Cardiac fibroblast (primary cell): ENCODE measurements around the gene NAE1.

Experiments used
- DNase-seq, 2 donors: peaks; one replicate each; pipeline versions ENCODE4 v3.0.0 to v3.0.0-alpha.2; 2010; ENCODE audit warnings: low read depth in 2 of 2
- H3K4me3 ChIP-seq, 2 donors: replicated peaks in 1 of 2; 1 replicate in 1 of 2; 2 replicates in 1 of 2; pipeline ENCODE4 v1.5.1; 2011; ENCODE audit warnings: low read depth in 2 of 2, low read length in 2 of 2, mild to moderate bottlenecking in 2 of 2, moderate library complexity in 1 of 2
- CTCF ChIP-seq: IDR thresholded peaks from one replicate; pipeline ENCODE4 v1.5.1; 2011; ENCODE audit warnings: low read depth, mild to moderate bottlenecking, low read length, inconsistent platforms

The NAE1 gene

GRCh38 chr16:66834746-66835145 lies 4.0 kb upstream of the NAE1 start:
- no peak for TF ChIP-seq CTCF
- no peak overlapping the region for H3K4me3 ChIP-seq
- DNase-seq, result no peak

GRCh38 chr16:66832661-66833305 lies 2.0 kb upstream of the NAE1 start:
- H3K4me3 ChIP-seq, result no peak overlapping the region
- peak in 1 of 2 donors; percentile 17 for DNase-seq
- no peak for TF ChIP-seq CTCF

GRCh38 chr16:66832190-66832589 lies 1.4 kb upstream of the NAE1 start:
- TF ChIP-seq CTCF, result no peak
- DNase-seq, result no peak

GRCh38 chr16:66824006-66824405 lies 6.8 kb downstream of the NAE1 start:
- DNase-seq, result peak in 1 of 2 donors; percentile 19
- TF ChIP-seq CTCF, result no peak

More at GRCh38 chr16:66832190-66832589, 1.4 kb upstream of the NAE1 start:
- no peak overlapping the region for H3K4me3 ChIP-seq

GRCh38 chr16:66814734-66815133 lies 16.0 kb downstream of the NAE1 start:
- DNase-seq, result no peak
- no peak overlapping the region for H3K4me3 ChIP-seq
- no peak for TF ChIP-seq CTCF

More at GRCh38 chr16:66824006-66824405, 6.8 kb downstream of the NAE1 start:
- no peak overlapping the region for H3K4me3 ChIP-seq

- H3K4me3 ChIP-seq, result no peak overlapping the region
- no peak for DNase-seq
- no peak for TF ChIP-seq CTCF
These were observed 19.7 kb downstream of the NAE1 start for GRCh38 chr16:66811043-66811442.

- TF ChIP-seq CTCF, result no peak
- no peak overlapping the region for H3K4me3 ChIP-seq
- no peak for DNase-seq
These were observed 20.4 kb downstream of the NAE1 start for GRCh38 chr16:66810391-66810790.
